PC-3 (cell line): ENCODE results near the gene BORCS5.

Experiments
- CTCF ChIP-seq: fragments of 300-600 bp; sonication (generic); conservative IDR thresholded peaks from 2 replicates; pipeline ENCODE4 v1.5.1; 2017; ENCODE audit warnings: antibody characterized with exemption, low read depth, mild to moderate bottlenecking, low read length
- EZH2phosphoT487 ChIP-seq: fragments of 300-600 bp; sonication (generic); IDR thresholded peaks from 2 replicates; pipeline ENCODE4 v1.6.1; 2018; ENCODE audit warnings: mild to moderate bottlenecking, antibody characterized with exemption, low read length, borderline replicate concordance

GRCh38 chr12:12449533-12450025, 92.7 kb downstream of the BORCS5 start:
- TF ChIP-seq EZH2phosphoT487 (no peak), CTCF (no peak)
